GM19035 (cell line): ENCODE data around the gene CAMTA1.
"Not testable (repeated sequence)": the region's sequence is repeated elsewhere in the genome, so short reads cannot be mapped to it uniquely, and the experiment has no call there.

Source experiments
- ATAC-seq: cut with Tn5 transposase; IDR thresholded peaks from one replicate; pipeline ENCODE4 v1.9.1; 2021; ENCODE audit not compliant: unreplicated experiment

Gene CAMTA1

DNA sequence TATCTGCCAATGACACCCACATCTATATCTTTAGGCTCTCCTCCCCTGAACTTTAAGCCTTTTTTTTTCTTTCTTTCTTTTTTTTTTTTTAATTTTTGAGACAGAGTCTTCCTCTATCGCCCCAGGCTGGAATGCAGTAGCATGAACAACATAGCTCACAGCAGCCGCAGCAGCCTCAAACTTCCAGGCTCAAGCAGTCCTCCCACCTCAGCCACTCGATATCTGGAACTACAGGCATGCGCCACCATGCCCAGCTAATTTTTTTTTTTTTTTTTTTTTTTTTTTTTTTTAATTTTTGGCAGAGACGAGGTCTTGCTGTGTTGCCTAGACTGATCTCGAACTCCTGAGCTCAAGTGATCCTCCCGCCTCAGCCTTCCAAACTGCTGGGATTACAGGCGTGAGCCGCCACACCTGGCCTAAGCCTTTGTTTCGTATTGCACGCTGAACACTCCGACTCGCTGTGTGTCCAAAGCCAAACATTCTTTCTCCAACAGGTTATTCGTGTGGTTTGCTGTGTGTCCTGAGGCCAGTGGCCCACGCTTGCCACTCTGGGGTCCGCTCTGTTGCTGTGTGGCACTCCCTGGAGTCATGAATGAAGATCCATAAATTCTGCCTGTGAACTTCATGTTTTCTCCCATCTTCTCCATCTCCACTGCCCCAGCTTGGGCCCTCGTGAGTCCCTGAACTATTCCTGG is 119.4 kb downstream of the CAMTA1 start:
- ATAC-seq = no peak

DNA sequence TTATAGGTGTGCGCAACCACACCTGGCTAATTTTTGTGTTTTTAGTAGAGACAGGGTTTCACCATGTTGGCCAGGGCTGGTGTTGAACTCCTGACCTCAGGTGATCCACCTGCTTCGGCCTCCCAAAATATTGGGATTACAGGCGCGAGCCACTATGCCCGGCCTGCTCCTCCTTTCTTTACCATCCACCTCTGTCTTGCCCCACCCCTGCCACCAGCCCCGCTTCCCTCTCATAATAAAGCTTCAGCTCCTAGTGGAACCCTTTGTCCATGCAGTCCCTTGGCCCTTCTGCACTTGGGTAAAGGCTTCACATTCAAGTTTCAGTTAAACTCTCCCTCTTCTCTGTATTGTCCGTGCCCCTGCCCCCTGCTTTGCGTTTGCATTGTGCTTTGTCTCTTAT is 120.1 kb downstream of the CAMTA1 start:
- ATAC-seq = no peak

DNA sequence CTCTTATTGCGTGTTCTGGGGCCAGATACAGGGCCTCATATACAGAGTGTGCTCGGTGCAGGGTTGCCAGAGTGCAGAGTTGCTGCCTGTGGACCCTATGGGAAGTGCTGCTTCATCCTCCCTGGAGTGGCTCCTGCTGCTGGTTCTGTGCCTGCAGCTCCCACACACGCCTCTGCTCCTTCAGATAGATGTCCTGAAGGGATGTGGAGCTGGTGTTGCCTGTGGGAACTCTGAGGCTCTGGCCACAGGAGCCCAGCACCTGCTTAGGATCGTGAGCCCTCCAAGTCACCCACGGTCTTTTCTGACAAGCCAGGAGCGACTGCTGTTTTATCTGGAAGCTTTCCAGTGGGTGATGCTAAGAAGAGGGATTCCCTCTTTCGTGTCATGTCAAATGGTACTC is 120.5 kb downstream of the CAMTA1 start:
- no peak for ATAC-seq

DNA sequence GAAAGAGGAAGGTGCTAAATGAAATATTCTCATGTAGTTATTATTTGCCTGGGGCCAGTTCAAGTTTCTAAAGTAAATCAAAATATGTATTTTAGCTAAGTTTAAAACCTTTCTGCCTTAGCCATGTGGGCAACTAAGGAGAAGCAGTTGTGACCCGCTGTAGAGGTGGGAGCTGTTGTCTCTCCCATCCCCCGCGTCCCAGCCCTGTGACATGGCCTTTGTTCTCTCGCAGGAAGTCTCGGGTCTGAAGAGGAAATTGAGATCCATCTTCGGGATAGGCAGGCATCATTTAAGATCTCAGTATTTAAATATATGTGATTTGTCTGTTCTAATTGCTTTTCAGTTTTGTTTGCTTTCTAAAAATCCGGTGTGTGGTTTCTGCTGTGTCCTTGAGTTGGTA is 121.5 kb downstream of the CAMTA1 start:
- ATAC-seq = no peak

DNA sequence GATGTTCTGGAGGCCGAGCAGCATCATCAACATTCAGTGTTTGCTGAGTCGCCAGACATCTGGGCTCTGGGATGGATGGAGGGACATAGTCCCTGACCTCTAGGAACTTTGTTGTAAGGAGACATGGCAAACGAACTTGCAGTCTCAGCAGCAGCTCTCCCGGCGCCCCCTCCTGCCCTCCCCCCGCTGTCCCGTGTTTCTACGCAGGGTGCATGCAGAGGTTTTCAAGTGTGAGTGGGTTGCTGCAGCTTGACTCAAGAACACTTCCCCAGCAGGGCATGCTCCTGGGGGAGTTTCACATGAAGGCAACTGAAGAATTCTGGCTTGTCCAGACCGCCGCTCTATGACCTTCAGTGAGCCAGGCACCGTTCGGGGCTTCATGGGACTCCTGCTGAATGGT is 121.9 kb downstream of the CAMTA1 start:
- ATAC-seq = no peak

DNA sequence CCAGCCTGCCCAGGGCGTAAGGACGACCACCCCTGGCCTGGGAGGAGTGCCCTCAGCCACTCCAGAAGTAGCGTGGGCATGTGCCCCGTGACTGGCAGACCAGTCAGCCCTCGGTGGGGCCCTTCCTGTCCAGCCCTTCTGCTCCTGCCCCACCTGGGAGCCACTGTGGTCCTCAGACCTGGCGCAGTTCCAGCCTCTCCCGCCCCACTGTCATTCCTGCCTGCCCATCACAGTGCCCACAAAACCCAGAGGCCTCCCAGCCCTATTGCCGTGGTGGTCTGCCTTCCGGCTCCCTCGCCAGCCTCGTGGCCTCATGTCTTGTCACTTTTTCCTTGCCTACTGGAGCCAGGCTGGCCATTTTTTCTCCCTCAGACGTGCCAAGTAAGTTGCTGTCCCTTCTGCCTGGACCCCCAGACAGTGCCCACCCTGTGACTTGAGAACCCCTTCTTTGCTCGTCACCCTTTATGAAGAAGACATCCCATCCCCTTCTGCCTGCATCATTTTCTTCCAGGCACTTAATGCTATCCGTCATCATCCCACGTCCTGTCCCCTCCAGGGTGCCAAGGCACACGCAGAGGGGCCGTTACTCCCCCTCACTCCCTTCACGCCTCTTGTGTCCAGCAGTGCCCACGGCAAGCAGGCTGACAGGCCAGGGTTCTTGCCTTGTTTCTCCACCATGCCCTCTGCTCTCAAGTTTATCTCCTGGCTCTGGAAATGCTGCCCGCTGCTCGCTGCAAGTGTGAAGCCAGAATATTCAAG is 122.6 kb downstream of the CAMTA1 start:
- ATAC-seq = no peak

DNA sequence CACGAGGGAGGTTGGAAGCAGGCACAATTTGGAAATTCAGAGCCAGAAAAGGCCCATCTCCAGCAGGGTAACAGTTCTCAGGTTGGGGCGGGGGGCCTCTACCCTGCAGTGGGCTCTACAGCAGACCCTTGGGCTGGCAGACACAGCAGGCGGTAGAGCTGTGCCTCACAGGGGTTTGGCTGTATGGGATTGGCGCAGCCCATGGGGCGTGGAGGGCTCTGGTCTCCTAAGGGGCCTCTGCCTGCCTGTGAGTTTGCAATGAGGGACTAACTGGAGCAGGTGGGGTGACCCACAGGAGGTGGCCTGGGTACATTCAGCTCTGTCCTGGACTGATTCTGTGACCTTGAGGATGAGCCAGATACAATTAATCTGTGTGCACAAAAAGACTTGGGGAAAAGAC is 124.1 kb downstream of the CAMTA1 start:
- no peak for ATAC-seq

DNA sequence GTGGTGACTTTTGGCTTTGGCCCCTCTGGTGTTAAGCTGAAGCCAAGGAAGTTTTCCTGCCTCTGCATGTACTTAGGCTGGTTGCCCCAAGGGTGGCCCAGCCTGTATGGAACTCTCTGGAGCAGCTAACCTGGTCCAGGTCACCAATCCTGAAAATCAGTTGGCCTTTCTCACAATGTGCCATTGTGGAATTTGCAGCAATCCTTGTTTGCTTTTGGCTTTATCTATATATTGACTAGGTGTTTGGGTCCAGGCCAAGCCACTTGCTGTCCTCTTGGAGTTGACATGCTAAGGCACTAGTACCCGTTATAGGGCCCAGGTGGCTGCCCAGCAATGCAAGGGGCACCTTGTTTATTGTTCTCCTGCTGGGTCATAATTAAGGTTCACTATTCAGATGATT is 124.6 kb downstream of the CAMTA1 start:
- no peak for ATAC-seq

DNA sequence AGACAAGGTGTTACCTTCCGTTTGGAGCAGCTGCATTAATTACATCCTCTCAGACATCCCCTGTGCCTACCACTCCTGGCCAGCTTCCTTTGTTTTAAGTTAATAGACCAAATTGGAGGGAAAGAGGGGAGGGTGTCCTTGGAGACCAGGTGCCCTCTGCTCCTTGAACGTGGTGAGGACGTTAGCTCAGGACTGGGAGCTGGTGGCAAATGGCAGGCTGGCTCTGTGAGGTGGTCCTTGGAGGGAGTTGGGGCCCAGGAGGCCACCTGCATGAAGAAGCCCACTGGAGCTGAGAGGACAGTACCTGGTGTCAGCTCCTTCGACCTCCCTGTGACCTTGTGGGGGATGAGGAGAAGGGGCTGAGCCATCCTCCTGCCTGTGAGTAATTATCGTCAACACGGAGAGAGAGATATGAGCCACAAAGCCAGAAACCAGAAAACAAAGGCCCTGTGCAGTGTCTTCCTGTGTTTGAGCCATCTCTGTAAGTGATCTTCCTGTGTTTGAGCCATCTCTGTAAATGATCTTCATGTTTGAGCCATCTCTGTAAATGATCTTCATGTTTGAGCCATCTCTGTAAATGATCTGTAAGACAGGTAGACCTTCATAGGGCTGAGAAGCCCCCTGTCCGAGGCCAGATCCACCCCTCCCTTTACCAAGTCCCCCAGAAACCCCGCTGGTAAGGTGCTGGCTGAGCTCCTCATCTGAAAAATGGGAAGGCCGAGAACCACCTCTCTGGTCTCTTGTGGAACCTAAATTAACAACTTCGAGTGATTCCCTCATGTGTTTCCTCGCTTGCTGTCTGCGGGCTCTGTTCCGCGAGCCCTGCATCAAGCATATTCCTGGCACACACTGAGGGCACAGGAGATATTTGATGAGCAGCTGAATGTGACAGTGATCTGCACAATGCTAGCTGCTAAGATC is 126.0 kb downstream of the CAMTA1 start:
- no peak for ATAC-seq

DNA sequence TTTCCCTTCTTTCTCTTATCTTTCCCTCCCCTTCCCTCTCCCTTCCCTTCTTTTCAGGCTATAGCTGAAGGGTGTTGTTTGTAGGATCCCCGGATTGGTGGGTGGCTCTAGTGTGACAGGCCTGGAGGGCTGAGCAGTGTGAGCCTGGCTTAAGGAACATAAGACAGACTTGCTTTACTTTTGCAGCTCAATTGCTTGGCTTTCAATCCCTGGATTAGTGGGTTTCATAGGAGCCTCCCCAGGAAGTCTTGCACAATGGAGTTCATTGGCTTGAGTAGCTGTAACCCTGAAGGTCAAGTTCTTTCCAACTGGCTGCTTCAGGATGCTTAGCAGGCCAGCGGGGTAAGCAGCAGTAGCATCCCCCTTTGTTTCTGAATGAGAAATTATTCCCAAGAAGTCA is 126.7 kb downstream of the CAMTA1 start:
- no peak for ATAC-seq

DNA sequence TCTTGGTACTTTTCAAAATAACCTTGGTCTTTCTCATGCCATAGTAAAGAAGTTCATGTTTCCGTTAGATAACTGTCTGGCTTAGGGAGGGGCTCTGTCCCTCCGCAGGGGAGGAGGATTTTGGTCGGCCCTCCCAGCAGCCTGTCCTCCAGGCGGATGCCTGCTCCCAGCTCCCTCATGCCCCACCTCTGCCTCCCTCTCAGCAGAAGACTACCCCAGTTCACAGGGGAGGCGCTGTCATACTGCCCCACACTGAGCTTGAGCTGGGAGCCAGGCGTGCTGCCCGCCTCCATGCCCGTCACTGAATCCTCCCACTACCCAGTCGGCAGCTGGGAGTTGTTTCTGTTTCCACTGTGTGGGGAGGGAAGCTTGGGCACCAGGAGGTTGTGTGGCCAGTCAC is 127.3 kb downstream of the CAMTA1 start:
- no peak for ATAC-seq

DNA sequence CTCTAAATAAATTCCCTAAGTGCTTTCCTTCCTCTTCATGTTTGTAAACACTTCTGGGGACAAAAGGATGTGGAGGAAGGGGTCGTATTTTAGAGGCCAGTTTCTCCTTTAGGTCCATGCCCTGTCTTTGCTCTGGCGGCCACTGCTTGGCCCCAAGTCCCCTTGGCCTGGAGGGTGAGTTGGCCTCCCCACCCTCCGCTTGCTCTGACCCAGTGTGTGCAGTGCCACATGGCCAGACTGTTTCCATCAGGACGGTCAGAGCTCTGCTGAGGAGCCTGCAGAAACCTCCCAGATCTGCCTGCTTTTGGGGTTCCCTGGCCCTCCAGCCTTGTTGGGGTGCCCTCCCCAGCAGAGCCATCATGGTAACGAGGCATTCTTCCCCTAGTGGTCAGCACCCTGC is 127.8 kb downstream of the CAMTA1 start:
- ATAC-seq = no peak

DNA sequence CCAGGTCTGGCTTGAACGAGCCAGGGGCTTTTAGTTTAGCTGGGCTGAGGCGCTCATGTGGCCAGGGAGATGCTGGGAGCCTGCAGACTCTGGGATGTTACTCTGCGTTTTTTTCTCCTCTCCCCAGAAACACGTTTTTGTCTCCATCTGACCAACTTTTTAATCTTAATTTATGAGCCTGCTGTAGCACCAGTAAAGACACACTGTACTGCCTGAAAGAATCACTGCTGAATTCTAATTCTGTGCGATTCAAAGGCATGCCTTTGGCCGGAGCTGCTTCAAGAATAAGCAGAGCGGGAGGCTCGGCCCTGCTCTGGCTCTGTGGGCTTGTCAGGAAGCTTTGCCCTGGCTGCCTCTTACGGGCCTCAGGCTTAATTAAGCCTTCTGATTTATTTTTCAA is 129.5 kb downstream of the CAMTA1 start:
- no peak for ATAC-seq

DNA sequence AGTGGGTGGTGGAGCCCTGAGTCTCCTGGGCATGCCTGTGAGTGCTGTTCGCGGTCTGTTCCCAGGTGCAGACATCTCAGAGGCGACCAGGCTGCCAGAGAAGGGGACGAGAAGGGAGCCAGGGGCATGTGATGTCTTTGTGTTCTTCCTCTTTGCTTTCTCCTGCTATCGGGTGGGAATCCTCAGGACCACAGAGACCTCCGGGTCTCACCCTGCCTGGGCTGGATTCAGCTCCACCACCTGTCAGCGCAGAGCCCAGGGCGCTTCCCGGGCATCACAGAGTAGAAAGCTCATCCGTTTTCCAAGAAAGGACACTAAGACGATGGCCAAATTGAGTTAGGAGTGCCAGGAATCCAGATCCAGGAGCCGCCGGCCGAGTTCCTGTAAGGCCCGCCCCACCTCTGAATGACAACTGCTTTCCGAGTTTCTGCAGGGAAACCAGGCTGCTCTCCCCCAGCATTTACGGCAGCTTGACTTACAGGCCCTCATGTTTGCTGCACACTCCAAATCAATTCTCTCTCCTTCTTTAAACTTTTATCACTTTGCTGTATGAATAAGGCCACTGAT is 130.8 kb downstream of the CAMTA1 start:
- ATAC-seq = no peak

DNA sequence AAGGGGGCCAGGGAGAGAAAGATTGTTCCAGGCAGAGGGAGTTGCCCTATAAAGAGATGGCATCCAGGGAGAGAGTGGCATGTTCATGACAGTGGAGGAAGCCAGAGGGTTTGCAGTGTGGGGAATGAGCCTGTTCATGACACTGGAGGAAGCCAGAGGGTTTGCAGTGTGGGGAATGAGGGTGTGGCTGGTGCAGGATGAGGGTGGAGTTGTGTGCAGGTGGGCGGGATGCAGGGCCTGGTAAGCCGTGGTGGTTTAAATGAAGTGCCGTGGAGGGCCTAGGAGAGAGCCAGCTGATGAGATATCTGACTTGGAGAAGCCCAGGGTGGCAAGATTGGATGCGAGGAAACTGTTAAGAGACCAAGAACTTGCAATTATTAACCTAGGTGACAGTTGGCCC is 131.8 kb downstream of the CAMTA1 start:
- ATAC-seq = no peak

DNA sequence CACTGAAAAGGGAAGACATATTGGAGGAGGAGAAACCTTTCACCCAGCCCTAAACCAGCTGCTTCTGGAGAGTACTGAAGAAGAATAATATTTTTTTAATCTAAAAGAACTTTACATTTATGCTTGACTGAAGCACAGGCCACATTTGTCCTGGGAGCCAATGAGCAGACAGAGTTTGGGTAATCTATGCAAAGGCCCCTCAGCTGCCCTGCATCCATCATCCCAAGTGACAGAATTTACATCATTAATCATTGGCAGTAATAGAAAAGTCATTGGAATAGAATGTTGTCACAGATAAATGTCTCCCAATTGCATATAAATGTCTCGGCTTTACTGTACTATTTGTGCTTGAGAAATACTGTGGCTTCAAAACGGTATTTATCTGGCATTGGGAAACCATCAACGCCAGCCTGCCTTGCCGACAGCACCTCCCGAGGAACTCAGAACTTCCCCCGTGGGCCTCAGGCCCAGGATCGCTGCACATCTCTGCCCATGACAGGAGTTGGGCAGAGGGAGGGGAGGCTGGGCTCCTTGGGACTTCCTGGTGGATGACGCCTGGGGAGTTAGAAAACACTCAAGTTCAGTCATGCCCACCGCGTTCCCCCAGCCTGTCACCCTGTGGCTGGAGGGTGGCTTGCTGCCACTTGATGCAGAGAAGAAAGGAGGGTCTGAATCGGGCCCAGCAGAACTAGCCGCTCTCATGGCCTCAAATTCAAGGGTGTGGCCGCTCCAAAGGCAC is 133.1 kb downstream of the CAMTA1 start:
- no peak for ATAC-seq

DNA sequence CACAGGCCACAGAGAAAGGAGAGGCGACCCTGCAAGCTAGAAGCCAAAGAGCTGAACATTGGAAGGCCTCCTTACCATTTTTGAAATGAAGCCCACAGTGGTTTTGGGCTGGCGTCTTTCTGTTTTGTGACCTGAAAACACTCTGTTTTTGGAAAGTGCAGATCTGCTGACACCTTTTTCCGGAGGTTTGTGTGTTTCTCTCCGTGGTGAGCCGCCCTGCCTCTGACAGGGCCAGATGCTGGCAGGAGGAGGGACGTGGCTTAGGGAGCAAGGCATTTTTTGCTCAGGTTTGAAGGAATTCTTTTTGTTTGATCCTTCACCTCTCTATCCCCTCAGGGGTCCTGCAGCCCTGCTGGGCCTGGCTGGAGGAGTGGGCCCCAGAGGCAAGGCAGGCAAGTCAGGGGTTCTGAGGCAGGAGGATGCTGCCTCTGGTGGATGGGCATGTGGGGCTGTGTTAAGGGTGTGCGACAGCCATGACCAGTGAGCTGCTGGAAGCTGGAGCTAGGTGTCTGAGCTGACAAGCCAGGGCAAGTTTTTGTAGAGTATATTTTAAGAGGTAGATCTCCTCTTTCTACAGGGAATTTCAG is 133.8 kb downstream of the CAMTA1 start:
- ATAC-seq = no peak

DNA sequence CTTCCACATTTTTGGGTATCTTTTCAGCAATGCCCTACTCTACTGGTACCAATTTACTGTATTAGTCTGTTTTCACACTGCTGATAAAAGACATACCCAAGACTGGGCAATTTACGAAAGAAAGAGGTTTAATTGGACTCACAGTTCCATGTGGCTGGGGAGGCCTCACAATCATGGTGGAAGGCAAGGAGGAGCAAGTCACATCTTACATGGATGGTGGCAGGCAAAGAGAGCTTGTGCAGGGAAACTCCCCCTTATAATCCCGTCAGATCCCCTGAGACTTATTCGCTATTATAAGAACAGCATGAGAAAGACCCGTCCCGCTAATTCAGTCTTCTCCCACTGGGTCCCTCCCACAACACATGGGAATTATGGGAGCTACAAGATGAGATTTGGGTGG is 136.3 kb downstream of the CAMTA1 start:
- not testable (repeated sequence) for ATAC-seq

DNA sequence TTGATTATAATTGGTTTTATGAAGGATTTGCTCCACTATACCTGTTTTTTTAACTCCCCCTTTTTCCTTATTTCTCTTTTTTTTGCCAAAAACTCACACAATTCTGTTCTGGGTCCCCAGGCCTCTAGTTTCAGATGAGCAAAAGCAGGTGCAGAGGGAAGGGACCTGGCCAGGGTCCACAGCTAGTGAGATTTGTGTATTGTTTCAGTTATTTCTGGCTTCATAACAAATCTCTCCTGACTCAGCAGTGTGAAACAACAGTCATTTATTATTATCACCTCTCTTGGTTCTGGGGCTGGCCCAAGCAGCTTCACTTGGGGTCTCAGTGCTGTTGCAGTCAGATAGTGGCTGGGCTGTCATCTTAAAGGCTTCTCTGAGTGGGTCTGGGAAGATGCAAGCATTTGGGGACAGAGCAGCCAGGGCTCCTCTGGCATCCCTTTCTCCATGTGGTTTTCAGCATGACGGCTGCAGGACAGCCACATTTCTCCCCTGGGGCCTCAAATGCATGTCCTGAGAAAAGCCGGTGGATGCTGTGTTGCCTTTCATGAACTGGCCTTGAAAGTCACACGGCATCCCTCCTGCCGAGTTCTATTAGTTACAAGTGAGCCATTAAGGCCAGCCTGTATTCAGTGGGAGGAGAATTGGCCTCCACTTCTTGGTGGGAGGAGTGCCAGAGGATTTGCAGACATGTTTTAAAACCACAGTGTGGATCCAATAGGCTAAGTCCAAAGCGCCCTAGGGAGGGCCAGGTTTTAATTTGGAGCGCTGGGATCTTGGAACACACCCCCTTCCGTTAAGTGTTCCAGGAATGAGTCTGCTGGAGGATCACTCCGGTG is 137.1 kb downstream of the CAMTA1 start:
- no peak for ATAC-seq
